Breast epithelium (tissue), 4 donors: ENCODE measurements around the gene CES4A. TPM values are rescaled to one million over a fixed set of nuclear protein-coding genes. Genes with fewer than 3 reads are reported as not detected.

Experiments
- DNase-seq, 2 donors: peaks; one replicate each; pipeline ENCODE4 v3.0.0-alpha.2; 2019; ENCODE audit warnings: low spot score in 2 of 2
- H3K27ac ChIP-seq, 2 donors: fragments of 200-600 bp; sonication (generic) in 1 of 2; one replicate each; pipeline ENCODE4 v1.5.1; 2016 to 2019; ENCODE audit warnings: mild to moderate bottlenecking in 1 of 2
- H3K27me3 ChIP-seq, 2 donors: fragments of 200-600 bp; sonication (generic) in 1 of 2; one replicate each; pipeline versions ENCODE4 v1.5.1 to v1.6.0; 2017 to 2019; ENCODE audit warnings: control low read depth in 1 of 2, mild to moderate bottlenecking in 1 of 2
- H3K36me3 ChIP-seq: fragments of 200-600 bp; one replicate; pipeline ENCODE4 v1.5.1; 2019
- H3K4me1 ChIP-seq, 2 donors: fragments of 200-600 bp; sonication (generic); one replicate each; pipeline ENCODE4 v1.5.1; 2016 to 2019; ENCODE audit warnings: control low read depth in 1 of 2
- H3K4me3 ChIP-seq, 3 donors: fragments of 200-600 bp; sonication (generic); 1 replicate in 2 of 3; 2 replicates in 1 of 3; pipeline ENCODE4 v1.5.1; 2016 to 2019; ENCODE audit warnings: mild to moderate bottlenecking in 3 of 3, moderate library complexity in 2 of 3
- H3K9me3 ChIP-seq, 2 donors: fragments of 200-600 bp; sonication (generic) in 1 of 2; one replicate each; pipeline ENCODE4 v1.5.1; 2016 to 2019; ENCODE audit warnings: control low read depth in 1 of 2
- CTCF ChIP-seq, 3 donors: fragments of 450-650 bp; IDR thresholded peaks; one replicate each; pipeline ENCODE4 v1.5.1; 2016 to 2017; ENCODE audit warnings: antibody characterized with exemption in 3 of 3, mild to moderate bottlenecking in 3 of 3, moderate library complexity in 3 of 3
- POLR2A ChIP-seq: fragments of 450-650 bp; IDR thresholded peaks from one replicate; pipeline ENCODE4 v1.6.1; 2016; ENCODE audit warnings: antibody characterized with exemption, mild to moderate bottlenecking, moderate library complexity
- POLR2AphosphoS5 ChIP-seq, 3 donors: sonication (generic); formaldehyde crosslinking; IDR thresholded peaks; one replicate each; pipeline ENCODE4 v1.6.1; 2017; ENCODE audit warnings: antibody characterized with exemption in 3 of 3
- intact Hi-C: fragments of 100-400 bp; cut with DNase I; formaldehyde crosslinking; loops from one replicate; pipeline ENCODE4 v1.15.1; 2023; ENCODE audit warnings: low total_unique reads
- total RNA-seq, 3 donors: library from RNA; depleted of rRNA; stranded (reverse); fragments of >200 nt; gene quantifications; one replicate each; pipeline ENCODE4 v1.1.0, GENCODE V29; 2016

CES4A gene
- total RNA-seq, 3 donors from 2014 or later, result 9.0 to 19.6 (median 11.1) TPM

GRCh38 chr16:67015313-67015731 lies 26.9 kb downstream of the CES4A start:
- Histone ChIP-seq H3K4me3 (no peak overlapping the region), H3K4me1 (no peaks in the 10 kb centered on the region), H3K36me3 (no peaks in the 10 kb centered on the region), H3K9me3 (no peaks in the 10 kb centered on the region), H3K27ac (no peak overlapping the region), H3K27me3 (no peaks in the 10 kb centered on the region)
- DNase-seq, result peak in 1 of 2 donors; percentile 19
- intact Hi-C loops, result no loop called here
- TF ChIP-seq POLR2A (no peak), CTCF (IDR thresholded peaks at IDR 0.05) (no peak), POLR2AphosphoS5 (IDR thresholded peaks at IDR 0.05) (no peak)

GRCh38 chr16:67016143-67016542 lies 27.8 kb downstream of the CES4A start:
- peak in 1 of 2 donors; percentile 45 for DNase-seq
- intact Hi-C loops, result no loop called here
- no peaks in the 10 kb centered on the region for H3K36me3 ChIP-seq
- TF ChIP-seq CTCF (IDR thresholded peaks at IDR 0.05), result no peak
- TF ChIP-seq POLR2A, result no peak
- no peak for TF ChIP-seq POLR2AphosphoS5 (IDR thresholded peaks at IDR 0.05)
- H3K27ac ChIP-seq, result no peak overlapping the region
- H3K9me3 ChIP-seq, result no peaks in the 10 kb centered on the region
- no peaks in the 10 kb centered on the region for H3K27me3 ChIP-seq
- no peaks in the 10 kb centered on the region for H3K4me1 ChIP-seq
- H3K4me3 ChIP-seq, result no peak overlapping the region

- H3K27me3 ChIP-seq, result no peaks in the 10 kb centered on the region
- no peak overlapping the region for H3K27ac ChIP-seq
- intact Hi-C loops, result no loop called here
- no peaks in the 10 kb centered on the region for H3K9me3 ChIP-seq
- no peaks in the 10 kb centered on the region for H3K36me3 ChIP-seq
- DNase-seq, result peak in 1 of 2 donors; percentile 30
- TF ChIP-seq CTCF (IDR thresholded peaks at IDR 0.05), result no peak
- no peak for TF ChIP-seq POLR2AphosphoS5 (IDR thresholded peaks at IDR 0.05)
- TF ChIP-seq POLR2A, result no peak
- no peak overlapping the region for H3K4me3 ChIP-seq
- H3K4me1 ChIP-seq, result no peaks in the 10 kb centered on the region
These were observed 28.5 kb downstream of the CES4A start for GRCh38 chr16:67016681-67017420.

GRCh38 chr16:67017421-67017750 lies 29.0 kb downstream of the CES4A start:
- Histone ChIP-seq H3K36me3 (no peaks in the 10 kb centered on the region), H3K4me1 (no peaks in the 10 kb centered on the region), H3K27me3 (no peaks in the 10 kb centered on the region), H3K27ac (no peak overlapping the region), H3K9me3 (no peaks in the 10 kb centered on the region), H3K4me3 (no peak overlapping the region)
- TF ChIP-seq POLR2A (no peak), CTCF (IDR thresholded peaks at IDR 0.05) (no peak), POLR2AphosphoS5 (IDR thresholded peaks at IDR 0.05) (no peak)
- intact Hi-C loops, result no loop called here
- peak in 1 of 2 donors; percentile 19 for DNase-seq

- Histone ChIP-seq H3K4me1 (no peaks in the 10 kb centered on the region), H3K9me3 (no peaks in the 10 kb centered on the region), H3K4me3 (no peak overlapping the region), H3K27ac (no peak overlapping the region), H3K27me3 (no peaks in the 10 kb centered on the region), H3K36me3 (no peaks in the 10 kb centered on the region)
- intact Hi-C loops, result no loop called here
- DNase-seq, result peak; percentile 52 to 77
- TF ChIP-seq POLR2A (no peak), POLR2AphosphoS5 (IDR thresholded peaks at IDR 0.05) (no peak), CTCF (IDR thresholded peaks at IDR 0.05) (peak; percentile 9 to 68 (median 65))
These were observed 29.6 kb downstream of the CES4A start for GRCh38 chr16:67017810-67018488.
